HepG2 (cell line): ENCODE measurements around the gene TPRG1L. TPM values are rescaled to one million over a fixed set of nuclear protein-coding genes. Genes with fewer than 3 reads are reported as not detected.
A peak's percentile ranks its signal among the peaks of the same experiment; 100 is the strongest.

Source experiments
- ATAC-seq: fragments of 200-7000 bp; cut with Tn5 transposase; 3 replicates; pipeline ENCODE4 v1.9.1; 2020; ENCODE audit warnings: mild to moderate bottlenecking, moderate library complexity
- BruUV-seq: library from RNA; stranded (reverse); fragments of 400-500 nt; replicated peaks from 2 replicates; lab custom pipeline; 2021; lab: Mats Ljungman, UMichigan
- CTCF ChIA-PET: fragments of 300-600 bp; formaldehyde crosslinking; extraction: SDS; loops from one replicate; lab custom pipeline; 2021; ENCODE audit warnings: low total read pairs, inconsistent platforms, low intra/inter-chr PET ratio; lab: Yijun Ruan, JAX
- POLR2A ChIA-PET: fragments of 350-600 bp; sonication (Branson Sonifier 250); formaldehyde crosslinking; loops from one replicate; lab custom pipeline; 2020; ENCODE audit warnings: antibody characterized with exemption, inconsistent platforms; lab: Yijun Ruan, JAX
- DNase-seq: peaks from one replicate; pipeline ENCODE4 v3.0.0-alpha.2; 2015; ENCODE audit warnings: low spot score
- FAIRE-seq: peaks from 3 replicates; lab custom pipeline; 2011; peaks lifted over from hg19 to GRCh38; lab: Jason Lieb, UNC
- H2AFZ ChIP-seq: one replicate; pipeline ENCODE4 v1.6.1; 2011; ENCODE audit warnings: low read length, inconsistent platforms
- H3K27ac ChIP-seq: fragments of 300-600 bp; 3 replicates; pipeline ENCODE4 v1.8.0; 2011; ENCODE audit warnings: mixed run types, mild to moderate bottlenecking, mixed read lengths, low read length, inconsistent platforms; ENCODE audit not compliant: insufficient read depth; ENCODE audit errors: extremely low read length
- H3K27me3 ChIP-seq, 2 experiments: fragments of 200-600 bp in 1 of 2; 2 replicates in 1 of 2; 3 replicates in 1 of 2; pipeline versions ENCODE4 v1.6.0 to v1.8.0; 2011; ENCODE audit warnings: low read length in 2 of 2, mild to moderate bottlenecking in 2 of 2, moderate library complexity in 2 of 2, inconsistent platforms in 1 of 2; ENCODE audit not compliant: insufficient read depth in 2 of 2, control insufficient read depth in 1 of 2
- H3K36me3 ChIP-seq, 2 experiments: fragments of 200-600 bp in 1 of 2; replicated peaks in 1 of 2; 2 replicates in 1 of 2; 3 replicates in 1 of 2; pipeline versions ENCODE4 v1.5.1 to v1.8.0; 2011; ENCODE audit warnings: low read length in 2 of 2, inconsistent platforms in 1 of 2; ENCODE audit not compliant: insufficient read depth in 2 of 2, control insufficient read depth in 1 of 2
- H3K4me1 ChIP-seq: 2 replicates; pipeline ENCODE4 v1.5.1; 2012; ENCODE audit warnings: low read length, inconsistent platforms; ENCODE audit not compliant: insufficient read depth
- H3K4me2 ChIP-seq: 2 replicates; pipeline ENCODE4 v1.6.0; 2011; ENCODE audit warnings: low read depth, low read length, inconsistent platforms
- H3K4me3 ChIP-seq, 3 experiments: fragments of 200-600 bp in 1 of 3; sonication (generic), shearing (Covaris generic) in 1 of 3; replicated peaks in 1 of 3; 2 replicates each; pipeline ENCODE4 v1.5.1; 2011 to 2016; ENCODE audit warnings: low read length in 3 of 3, inconsistent platforms in 2 of 3, low read depth in 2 of 3, mild to moderate bottlenecking in 2 of 3, control low read depth in 1 of 3, mixed read lengths in 1 of 3; ENCODE audit not compliant: insufficient read depth in 1 of 3
- H3K79me2 ChIP-seq: one replicate; pipeline ENCODE4 v1.6.1; 2011; ENCODE audit warnings: low read length, inconsistent platforms; ENCODE audit not compliant: insufficient read depth
- H3K9ac ChIP-seq: 2 replicates; pipeline ENCODE4 v1.6.0; 2011; ENCODE audit warnings: mild to moderate bottlenecking, low read depth, low read length, inconsistent platforms; ENCODE audit not compliant: insufficient read depth
- H3K9me3 ChIP-seq: 2 replicates; pipeline ENCODE4 v1.5.1; 2012; ENCODE audit warnings: mild to moderate bottlenecking, low read length
- H4K20me1 ChIP-seq: 2 replicates; pipeline ENCODE4 v1.6.0; 2011; ENCODE audit warnings: inconsistent platforms, mild to moderate bottlenecking, low read length, moderate library complexity; ENCODE audit not compliant: insufficient read depth
- BORCS8-MEF2B ChIP-seq: sonication (generic); formaldehyde crosslinking; IDR thresholded peaks from 2 replicates; pipeline ENCODE4 v1.8.0; 2022; ENCODE audit warnings: mild to moderate bottlenecking, missing genetic modification reagents
- FOXK2 ChIP-seq: fragments of 450-650 bp; IDR thresholded peaks from 2 replicates; pipeline ENCODE4 v1.6.1; 2016
- MEIS1 ChIP-seq: sonication (generic); formaldehyde crosslinking; IDR thresholded peaks from 2 replicates; pipeline ENCODE4 v1.9.0; 2021; ENCODE audit warnings: mild to moderate bottlenecking, missing genetic modification reagents, moderate library complexity, borderline replicate concordance
- ZC3H13 ChIP-seq: sonication (generic); formaldehyde crosslinking; IDR thresholded peaks from 2 replicates; pipeline ENCODE4 v1.8.1; 2023; ENCODE audit warnings: mild to moderate bottlenecking, missing genetic modification reagents, moderate library complexity
- ZNF558 ChIP-seq: sonication (generic); formaldehyde crosslinking; IDR thresholded peaks from 2 replicates; pipeline ENCODE4 v1.9.0; 2022; ENCODE audit warnings: mild to moderate bottlenecking, missing genetic modification reagents, borderline replicate concordance
- ZNF589 ChIP-seq: sonication (generic); formaldehyde crosslinking; conservative IDR thresholded peaks from 2 replicates; pipeline ENCODE4 v1.8.0; 2022; ENCODE audit warnings: mild to moderate bottlenecking, moderate library complexity, missing genetic modification reagents
- ZNF652 ChIP-seq: IDR thresholded peaks from 2 replicates; pipeline ENCODE4 v1.6.1; 2016; ENCODE audit warnings: low read depth, borderline replicate concordance
- ZNF660 ChIP-seq: sonication (generic); formaldehyde crosslinking; IDR thresholded peaks from 2 replicates; pipeline ENCODE4 v1.5.1; 2020; ENCODE audit warnings: mild to moderate bottlenecking, low read depth, missing genetic modification reagents, borderline replicate concordance
- ZNF768 ChIP-seq: sonication (generic); formaldehyde crosslinking; IDR thresholded peaks from 2 replicates; pipeline ENCODE4 v1.4.0; 2020; ENCODE audit warnings: missing genetic modification reagents
- ZNF83 ChIP-seq: sonication (generic); formaldehyde crosslinking; IDR thresholded peaks from 2 replicates; pipeline ENCODE4 v1.4.0; 2020; ENCODE audit warnings: missing genetic modification reagents, mild to moderate bottlenecking, borderline replicate concordance
- ZSCAN29 ChIP-seq: sonication (generic); formaldehyde crosslinking; conservative IDR thresholded peaks from 2 replicates; pipeline ENCODE4 v1.4.0; 2020; ENCODE audit warnings: mild to moderate bottlenecking, missing genetic modification reagents
- WGBS: methylation state at CpG from one replicate; pipeline ENCODE4 v1.1.6; 2017; ENCODE audit warnings: low lambda C conversion rate; 5-methylcytosine and 5-hydroxymethylcytosine counted together
- in situ Hi-C: cut with HindIII; loops from 2 replicates; pipeline ENCODE4 v1.10.0; 2017; ENCODE audit warnings: low pct_unique_long_range_greater_than_20kb; ENCODE audit not compliant: extremely low pct_ligation_motif_present
- intact Hi-C: fragments of 100-400 bp; cut with micrococcal nuclease; formaldehyde crosslinking; loops from one replicate; pipeline ENCODE4 v1.10.0; 2022; ENCODE audit not compliant: unreplicated experiment
- polyA plus RNA-seq, 8 experiments: library from polyadenylated mRNA; depleted of rRNA in 3 of 8; stranded (reverse) in 7 of 8; unstranded in 1 of 8; fragments of >200 nt; fragmentation: Illumina TruSeq in 4 of 8; extraction: Trizol in 4 of 8; gene quantifications; 2 replicates each; pipeline versions ENCODE4 v1.2.1 to v1.2.3, GENCODE V29; 2011 to 2016; ENCODE audit warnings: low read depth in 4 of 8, missing spikeins in 1 of 8, mixed read lengths in 1 of 8; ENCODE audit not compliant: insufficient read depth in 1 of 8
- total RNA-seq, 5 experiments: library from RNA; depleted of rRNA; stranded (reverse); fragments of >200 nt; fragmentation: Illumina TruSeq; extraction: Trizol; gene quantifications; 2 replicates each; pipeline ENCODE4 v1.2.3, GENCODE V29; 2016; ENCODE audit warnings: low read depth in 1 of 5
- TF ChIP-seq, protein P1 (sequence below): sonication (generic); formaldehyde crosslinking; IDR thresholded peaks from 2 replicates; pipeline ENCODE4 v1.4.0; 2020; ENCODE audit warnings: missing genetic modification reagents; ENCODE audit errors: not compliant biosample characterization
- TF ChIP-seq, protein P2 (sequence below): sonication (generic); IDR thresholded peaks from 2 replicates; pipeline ENCODE4 v1.6.1; 2016; ENCODE audit warnings: low read depth, borderline replicate concordance
- TF ChIP-seq, protein P3 (sequence below): sonication (generic); formaldehyde crosslinking; IDR thresholded peaks from 2 replicates; pipeline ENCODE4 v1.4.0; 2020; ENCODE audit warnings: missing genetic modification reagents, low read depth, mild to moderate bottlenecking, borderline replicate concordance

Gene TPRG1L
- total and polyA plus RNA-seq, 2 of the 13 experiments (the other 11 are each of a cell fraction or from before 2014, with no cell fraction given) = 21.3 to 37.4 TPM

DNA sequence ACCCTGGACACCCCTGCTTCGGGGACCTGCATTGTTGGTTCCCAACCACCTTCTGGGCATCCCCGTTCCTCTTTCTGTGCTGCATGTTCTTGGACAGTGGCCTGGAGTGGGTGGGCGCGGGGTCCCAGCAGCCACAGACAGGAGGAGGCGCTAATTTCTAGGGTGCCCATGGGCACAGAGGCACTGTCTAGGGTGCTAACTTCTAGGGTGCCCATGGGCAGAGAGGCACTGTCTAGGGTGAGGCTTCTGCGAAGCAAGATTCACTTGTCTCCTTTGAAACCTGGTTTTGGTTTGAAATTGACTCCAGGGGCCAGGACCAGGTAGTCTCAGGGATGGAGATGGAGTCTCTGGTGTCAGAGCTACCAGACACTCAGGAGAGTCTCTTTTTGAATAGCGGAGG lies 12.7 kb upstream of the TPRG1L start:
- no peaks in the 10 kb centered on the region for H3K36me3 ChIP-seq
- H2AFZ ChIP-seq = no peak overlapping the region
- no peak for TF ChIP-seq ZNF558 (CRISPR knock-in tag)
- TF ChIP-seq, protein P1, sequence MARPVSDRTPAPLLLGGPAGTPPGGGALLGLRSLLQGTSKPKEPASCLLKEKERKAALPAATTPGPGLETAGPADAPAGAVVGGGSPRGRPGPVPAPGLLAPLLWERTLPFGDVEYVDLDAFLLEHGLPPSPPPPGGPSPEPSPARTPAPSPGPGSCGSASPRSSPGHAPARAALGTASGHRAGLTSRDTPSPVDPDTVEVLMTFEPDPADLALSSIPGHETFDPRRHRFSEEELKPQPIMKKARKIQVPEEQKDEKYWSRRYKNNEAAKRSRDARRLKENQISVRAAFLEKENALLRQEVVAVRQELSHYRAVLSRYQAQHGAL (CRISPR knock-in tag) = no peak
- TF ChIP-seq ZSCAN29 (CRISPR knock-in tag) = no peak
- no peak for TF ChIP-seq ZNF83
- no peak for TF ChIP-seq ZC3H13 (CRISPR knock-in tag)
- no peak for TF ChIP-seq MEIS1 (CRISPR knock-in tag)
- no peak for TF ChIP-seq ZNF660
- TF ChIP-seq BORCS8-MEF2B (CRISPR knock-in tag) = no peak
- TF ChIP-seq, protein P2, sequence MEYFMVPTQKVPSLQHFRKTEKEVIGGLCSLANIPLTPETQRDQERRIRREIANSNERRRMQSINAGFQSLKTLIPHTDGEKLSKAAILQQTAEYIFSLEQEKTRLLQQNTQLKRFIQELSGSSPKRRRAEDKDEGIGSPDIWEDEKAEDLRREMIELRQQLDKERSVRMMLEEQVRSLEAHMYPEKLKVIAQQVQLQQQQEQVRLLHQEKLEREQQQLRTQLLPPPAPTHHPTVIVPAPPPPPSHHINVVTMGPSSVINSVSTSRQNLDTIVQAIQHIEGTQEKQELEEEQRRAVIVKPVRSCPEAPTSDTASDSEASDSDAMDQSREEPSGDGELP = no peak
- no peak for TF ChIP-seq ZNF652 (CRISPR knock-in tag)
- TF ChIP-seq, protein P3, sequence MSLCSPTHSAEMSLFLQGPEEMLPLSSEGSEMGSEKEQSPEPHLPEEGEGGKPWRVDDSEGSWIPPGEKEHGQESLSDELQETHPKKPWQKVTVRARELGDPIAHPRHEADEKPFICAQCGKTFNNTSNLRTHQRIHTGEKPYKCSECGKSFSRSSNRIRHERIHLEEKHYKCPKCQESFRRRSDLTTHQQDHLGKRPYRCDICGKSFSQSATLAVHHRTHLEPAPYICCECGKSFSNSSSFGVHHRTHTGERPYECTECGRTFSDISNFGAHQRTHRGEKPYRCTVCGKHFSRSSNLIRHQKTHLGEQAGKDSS (CRISPR knock-in tag) = no peak
- TF ChIP-seq FOXK2 = no peak
- TF ChIP-seq ZNF768 (CRISPR knock-in tag) = no peak
- TF ChIP-seq ZNF589 (CRISPR knock-in tag) = no peak
- H4K20me1 ChIP-seq = peaks cover 3% of the 10 kb centered on the region; the same call in 1 of the 2 replicates
- no peak for DNase-seq
- H3K4me1 ChIP-seq = peaks cover 44% of the 10 kb centered on the region
- POLR2A ChIA-PET = no interaction called here
- H3K9me3 ChIP-seq = no peaks in the 10 kb centered on the region
- intact Hi-C loops = no loop called here
- FAIRE-seq = no peak
- H3K9ac ChIP-seq = no peak overlapping the region
- CTCF ChIA-PET = no interaction called here
- no peaks in the 10 kb centered on the region for H3K79me2 ChIP-seq
- H3K27me3 ChIP-seq = peaks cover 20 to 92% of the 10 kb centered on the region in 2 experiments
- no TSS peak for BruUV-seq
- in situ Hi-C loops = no loop called here
- no peak overlapping the region for H3K27ac ChIP-seq
- H3K4me3 ChIP-seq = peak overlapping the region in 1 of 3 experiments; percentile 61; a peak in 1 of 6 replicates
- H3K4me2 ChIP-seq = peak overlapping the region; percentile 58
- 23% methylated on average over 4 of the region's 7 CpGs for WGBS
- peak; percentile 4; the same call in 1 of the 3 replicates for ATAC-seq
